ENCODE measurements around the gene ELL2.

The ELL2 gene

GRCh38 chr5:95899829-95900228, 61.8 kb downstream of the ELL2 start:
- no peaks in the 10 kb centered on the region for H3K27me3 Mint-ChIP-seq
- H3K4me1 Mint-ChIP-seq (ENCODE audit: low read depth in 2 of 2) = peaks cover 0 to 1% of the 10 kb centered on the region in 2 donors

GRCh38 chr5:95899006-95899405, 62.6 kb downstream of the ELL2 start:
- H3K36me3 Mint-ChIP-seq (ENCODE audit: insufficient read depth) = peaks cover 15% of the 10 kb centered on the region
- no peak overlapping the region for H3K27ac Mint-ChIP-seq
- H3K4me3 Mint-ChIP-seq = no peak overlapping the region

More at GRCh38 chr5:95899829-95900228, 61.8 kb downstream of the ELL2 start:
- DNase-seq (no peak), ATAC-seq (replicated peaks) (no peak)
- Mint-ChIP-seq H3K27ac (no peak overlapping the region), H3K9me3 (no peaks in the 10 kb centered on the region), H3K36me3 (ENCODE audit: insufficient read depth) (peaks cover 13% of the 10 kb centered on the region), H3K4me3 (no peak overlapping the region)

GRCh38 chr5:95895771-95896170, 65.9 kb downstream of the ELL2 start:
- H3K4me1 Mint-ChIP-seq (ENCODE audit: low read depth in 2 of 2) = no peaks in the 10 kb centered on the region
- H3K9me3 Mint-ChIP-seq = no peaks in the 10 kb centered on the region
- no peaks in the 10 kb centered on the region for H3K27me3 Mint-ChIP-seq
- H3K4me3 Mint-ChIP-seq = no peak overlapping the region
- ATAC-seq (replicated peaks) (no peak), DNase-seq (no peak)
- H3K27ac Mint-ChIP-seq = no peak overlapping the region
- H3K36me3 Mint-ChIP-seq (ENCODE audit: insufficient read depth) = peaks cover 13% of the 10 kb centered on the region

More at GRCh38 chr5:95899006-95899405, 62.6 kb downstream of the ELL2 start:
- Mint-ChIP-seq H3K27me3 (no peaks in the 10 kb centered on the region), H3K9me3 (no peaks in the 10 kb centered on the region), H3K4me1 (ENCODE audit: low read depth in 2 of 2) (peaks cover 0 to 1% of the 10 kb centered on the region in 2 donors)
- ATAC-seq (replicated peaks) = no peak
- no peak for DNase-seq

- H3K4me3 Mint-ChIP-seq = no peak overlapping the region
- no peak for ATAC-seq (replicated peaks)
- H3K27ac Mint-ChIP-seq = no peak overlapping the region
Measured at GRCh38 chr5:95895251-95895650, 66.4 kb downstream of the ELL2 start.

GRCh38 chr5:95892784-95893354, 68.8 kb downstream of the ELL2 start:
- no peak overlapping the region for H3K4me3 Mint-ChIP-seq
- H3K27ac Mint-ChIP-seq = no peak overlapping the region
- DNase-seq (peak in 1 of 3 experiments; percentile 9), ATAC-seq (replicated peaks) (peak; percentile 51)
- H3K27me3 Mint-ChIP-seq = no peaks in the 10 kb centered on the region
- no peaks in the 10 kb centered on the region for H3K9me3 Mint-ChIP-seq
- peaks cover 10% of the 10 kb centered on the region for H3K36me3 Mint-ChIP-seq (ENCODE audit: insufficient read depth)
- H3K4me1 Mint-ChIP-seq (ENCODE audit: low read depth in 2 of 2) = no peaks in the 10 kb centered on the region

More at GRCh38 chr5:95895251-95895650, 66.4 kb downstream of the ELL2 start:
- no peak for DNase-seq
- peaks cover 13% of the 10 kb centered on the region for H3K36me3 Mint-ChIP-seq (ENCODE audit: insufficient read depth)
- H3K4me1 Mint-ChIP-seq (ENCODE audit: low read depth in 2 of 2) = no peaks in the 10 kb centered on the region
- H3K27me3 Mint-ChIP-seq = no peaks in the 10 kb centered on the region
- H3K9me3 Mint-ChIP-seq = no peaks in the 10 kb centered on the region

GRCh38 chr5:95891499-95891898, 70.2 kb downstream of the ELL2 start:
- Mint-ChIP-seq H3K36me3 (ENCODE audit: insufficient read depth) (peaks cover 8% of the 10 kb centered on the region), H3K9me3 (no peaks in the 10 kb centered on the region), H3K4me1 (ENCODE audit: low read depth in 2 of 2) (no peaks in the 10 kb centered on the region), H3K4me3 (no peak overlapping the region), H3K27ac (no peak overlapping the region), H3K27me3 (no peaks in the 10 kb centered on the region)
- ATAC-seq (replicated peaks) (no peak), DNase-seq (no peak)

GRCh38 chr5:95889076-95889475, 72.6 kb downstream of the ELL2 start:
- H3K27me3 Mint-ChIP-seq = no peaks in the 10 kb centered on the region
- H3K9me3 Mint-ChIP-seq = no peaks in the 10 kb centered on the region
- ATAC-seq (replicated peaks) (no peak), DNase-seq (no peak)
- peaks cover 7% of the 10 kb centered on the region for H3K36me3 Mint-ChIP-seq (ENCODE audit: insufficient read depth)
- H3K27ac Mint-ChIP-seq = no peak overlapping the region
- H3K4me1 Mint-ChIP-seq (ENCODE audit: low read depth in 2 of 2) = no peaks in the 10 kb centered on the region
- no peak overlapping the region for H3K4me3 Mint-ChIP-seq

GRCh38 chr5:95887977-95888376, 73.7 kb downstream of the ELL2 start:
- DNase-seq = no peak
- H3K36me3 Mint-ChIP-seq (ENCODE audit: insufficient read depth) = peaks cover 5% of the 10 kb centered on the region
- H3K9me3 Mint-ChIP-seq = no peaks in the 10 kb centered on the region

GRCh38 chr5:95886340-95887044, 75.2 kb downstream of the ELL2 start:
- no peak for ATAC-seq (replicated peaks)
- Mint-ChIP-seq H3K4me3 (no peak overlapping the region), H3K27ac (no peak overlapping the region), H3K9me3 (no peaks in the 10 kb centered on the region), H3K27me3 (no peaks in the 10 kb centered on the region), H3K4me1 (ENCODE audit: low read depth in 2 of 2) (no peaks in the 10 kb centered on the region), H3K36me3 (ENCODE audit: insufficient read depth) (peaks cover 5% of the 10 kb centered on the region)
- DNase-seq = no peak

More at GRCh38 chr5:95887977-95888376, 73.7 kb downstream of the ELL2 start:
- Mint-ChIP-seq H3K4me3 (no peak overlapping the region), H3K27ac (no peak overlapping the region), H3K27me3 (no peaks in the 10 kb centered on the region), H3K4me1 (ENCODE audit: low read depth in 2 of 2) (no peaks in the 10 kb centered on the region)
- no peak for ATAC-seq (replicated peaks)

GRCh38 chr5:95884511-95884910, 77.1 kb downstream of the ELL2 start:
- Mint-ChIP-seq H3K36me3 (ENCODE audit: insufficient read depth) (peaks cover 5% of the 10 kb centered on the region), H3K27ac (no peak overlapping the region), H3K4me3 (no peak overlapping the region), H3K4me1 (ENCODE audit: low read depth in 2 of 2) (no peaks in the 10 kb centered on the region), H3K27me3 (no peaks in the 10 kb centered on the region), H3K9me3 (no peaks in the 10 kb centered on the region)
- ATAC-seq (replicated peaks) = no peak
- no peak for DNase-seq

GRCh38 chr5:95884017-95884325, 77.7 kb downstream of the ELL2 start:
- DNase-seq (no peak), ATAC-seq (replicated peaks) (no peak)
- Mint-ChIP-seq H3K4me3 (no peak overlapping the region), H3K4me1 (ENCODE audit: low read depth in 2 of 2) (no peaks in the 10 kb centered on the region), H3K27ac (no peak overlapping the region), H3K36me3 (ENCODE audit: insufficient read depth) (peaks cover 5% of the 10 kb centered on the region), H3K9me3 (no peaks in the 10 kb centered on the region), H3K27me3 (no peaks in the 10 kb centered on the region)

GRCh38 chr5:95883185-95884016, 78.2 kb downstream of the ELL2 start:
- no peaks in the 10 kb centered on the region for H3K4me1 Mint-ChIP-seq (ENCODE audit: low read depth in 2 of 2)
- H3K27me3 Mint-ChIP-seq = no peaks in the 10 kb centered on the region
- DNase-seq (no peak), ATAC-seq (replicated peaks) (no peak)
- no peak overlapping the region for H3K27ac Mint-ChIP-seq
- H3K36me3 Mint-ChIP-seq (ENCODE audit: insufficient read depth) = peaks cover 5% of the 10 kb centered on the region
- no peak overlapping the region for H3K4me3 Mint-ChIP-seq
- H3K9me3 Mint-ChIP-seq = no peaks in the 10 kb centered on the region

- H3K9me3 Mint-ChIP-seq = no peaks in the 10 kb centered on the region
- H3K4me3 Mint-ChIP-seq = no peak overlapping the region
- no peaks in the 10 kb centered on the region for H3K36me3 Mint-ChIP-seq (ENCODE audit: insufficient read depth)
- H3K27me3 Mint-ChIP-seq = peaks cover 0 to 4% of the 10 kb centered on the region in 2 donors
- DNase-seq = no peak
- H3K27ac Mint-ChIP-seq = no peak overlapping the region
- no peaks in the 10 kb centered on the region for H3K4me1 Mint-ChIP-seq (ENCODE audit: low read depth in 2 of 2)
- ATAC-seq (replicated peaks) = no peak
Measured at GRCh38 chr5:95881833-95882232, 79.8 kb downstream of the ELL2 start.

All from effector memory CD8-positive, alpha-beta T cell (primary cell).